ENCODE results near the gene CABYR.
A peak's percentile ranks its signal among the peaks of the same experiment; 100 is the strongest.

CABYR gene, protein sequence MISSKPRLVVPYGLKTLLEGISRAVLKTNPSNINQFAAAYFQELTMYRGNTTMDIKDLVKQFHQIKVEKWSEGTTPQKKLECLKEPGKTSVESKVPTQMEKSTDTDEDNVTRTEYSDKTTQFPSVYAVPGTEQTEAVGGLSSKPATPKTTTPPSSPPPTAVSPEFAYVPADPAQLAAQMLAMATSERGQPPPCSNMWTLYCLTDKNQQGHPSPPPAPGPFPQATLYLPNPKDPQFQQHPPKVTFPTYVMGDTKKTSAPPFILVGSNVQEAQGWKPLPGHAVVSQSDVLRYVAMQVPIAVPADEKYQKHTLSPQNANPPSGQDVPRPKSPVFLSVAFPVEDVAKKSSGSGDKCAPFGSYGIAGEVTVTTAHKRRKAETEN

DNA sequence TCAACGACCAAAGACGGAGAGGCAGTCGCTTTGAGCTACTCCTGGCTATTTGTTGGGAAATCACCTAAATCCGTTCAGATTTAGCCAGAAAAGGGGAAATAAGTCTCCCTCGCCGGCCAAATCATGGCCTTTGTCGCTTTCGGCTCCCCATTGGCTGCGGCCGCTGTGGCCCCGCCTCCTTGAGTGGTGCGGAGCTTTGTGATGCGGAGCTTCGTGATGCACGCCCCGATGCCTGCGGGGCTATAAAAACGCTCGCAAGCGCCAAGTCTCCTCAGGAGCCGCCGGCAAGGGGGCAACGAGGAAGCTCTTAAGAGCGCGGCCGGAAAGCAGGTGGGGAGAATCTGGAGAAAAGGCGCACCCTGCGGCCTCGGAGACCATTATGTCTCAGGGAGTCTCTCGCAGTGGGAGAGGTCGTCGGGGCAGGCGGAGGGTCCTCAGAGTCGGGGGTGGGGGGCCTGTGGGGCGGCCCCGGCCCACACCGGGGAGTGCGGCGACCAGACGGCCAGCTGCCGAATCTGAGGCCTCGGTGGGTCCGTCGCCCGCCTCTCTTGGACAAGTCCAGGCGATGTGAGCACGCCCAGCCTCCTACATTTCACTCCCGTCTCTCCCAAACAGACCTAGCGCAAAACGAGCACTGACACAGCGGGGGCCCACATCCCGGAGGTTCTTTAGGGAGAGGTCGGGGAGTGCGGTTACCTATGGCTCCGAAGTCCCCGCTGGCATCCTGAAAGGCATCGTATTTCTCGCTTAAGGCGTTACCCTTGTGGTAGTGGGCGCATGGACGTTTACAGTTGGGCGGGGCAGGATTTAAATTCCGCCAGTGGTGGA lies at the start of gene CABYR:
Gene CABYR, plus strand, starts transcription at position 274 of the 828 bp plus-strand sequence. CDS start 4,053 bp downstream, outside the sequence.
- DNase-seq (ENCODE audit: low read depth in 2 of 2, low spot score in 1 of 2), result peak; percentile 35 to 40

DNA sequence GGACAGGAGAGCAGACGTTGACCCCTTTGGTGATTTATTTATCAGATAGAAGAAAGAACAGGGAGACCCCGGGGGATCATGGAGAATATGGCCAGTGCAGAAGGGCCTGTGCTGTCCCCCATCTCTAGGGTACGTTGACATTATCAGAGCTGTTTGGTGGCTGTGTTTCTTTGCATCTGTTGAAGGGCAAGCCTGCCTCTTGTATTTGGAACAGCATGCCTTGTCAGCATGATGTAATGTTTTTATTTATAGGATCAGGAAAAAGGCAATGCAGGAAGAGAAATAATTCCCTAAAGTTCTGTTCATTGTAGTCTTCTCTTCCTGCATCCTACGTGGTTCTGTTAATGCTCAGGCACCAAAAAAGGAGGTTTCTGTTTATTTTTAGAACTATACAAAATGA lies 49.8 kb upstream of the CABYR start:
- DNase-seq (ENCODE audit: low read depth in 2 of 2, low spot score in 1 of 2), result no peak

DNA sequence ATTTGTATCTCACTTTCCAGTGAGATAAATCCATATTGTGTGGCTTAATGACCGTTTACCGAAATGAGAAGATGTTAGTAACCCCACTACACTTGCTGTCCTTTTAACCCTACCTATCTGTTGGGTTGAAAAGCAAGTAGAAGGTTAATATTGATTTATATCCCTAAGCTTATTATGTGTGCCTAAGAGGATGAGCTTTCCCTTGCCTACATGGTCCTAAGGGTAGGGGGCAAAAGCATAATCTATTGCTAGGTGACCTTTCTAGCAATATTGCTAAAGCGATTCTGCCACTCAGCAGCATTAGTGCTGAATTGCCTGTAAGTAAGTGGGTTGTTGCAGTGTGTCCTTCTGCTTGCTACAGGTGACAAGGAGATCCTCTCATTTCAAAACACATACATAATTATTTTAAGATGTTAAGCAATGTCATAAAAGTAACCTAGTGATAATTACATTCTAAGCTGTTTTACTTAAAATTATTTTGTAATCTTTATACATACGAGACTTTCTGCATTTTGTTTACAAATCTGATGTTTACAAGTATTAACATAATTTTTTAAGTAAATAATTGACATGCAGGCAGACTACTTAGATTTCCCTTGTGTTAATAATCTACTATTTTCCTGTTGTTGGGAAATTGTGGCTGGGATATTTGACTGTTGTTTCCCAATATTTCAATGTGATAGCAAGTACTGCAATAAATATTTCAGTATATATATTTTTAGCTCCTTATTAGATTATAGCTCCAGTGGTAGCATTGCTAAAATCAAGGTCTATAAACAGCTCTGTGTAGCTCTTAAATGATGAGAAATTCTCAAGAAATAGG lies 49.1 kb upstream of the CABYR start:
- no peak for DNase-seq (ENCODE audit: low read depth in 2 of 2, low spot score in 1 of 2)

DNA sequence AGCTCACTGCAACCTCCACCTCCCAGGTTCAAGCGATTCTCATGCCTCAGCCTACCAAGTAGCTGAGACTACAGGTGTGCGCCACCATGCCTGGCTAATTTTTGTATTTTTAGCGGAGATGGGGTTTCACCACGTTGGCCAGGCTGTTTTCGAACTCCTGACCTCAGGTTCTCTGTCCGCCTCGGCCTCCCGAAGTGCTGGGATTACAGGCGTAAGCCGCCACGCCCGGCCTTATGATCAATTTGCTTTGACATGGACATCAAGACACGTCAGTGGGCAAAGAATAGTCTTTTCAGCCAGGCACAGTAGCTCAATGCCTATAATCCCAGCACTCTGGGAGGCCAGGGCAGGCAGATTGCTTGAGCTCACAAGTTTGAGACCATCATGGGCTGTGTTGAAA lies 48.0 kb upstream of the CABYR start:
- DNase-seq (ENCODE audit: low read depth in 2 of 2, low spot score in 1 of 2), result no peak

DNA sequence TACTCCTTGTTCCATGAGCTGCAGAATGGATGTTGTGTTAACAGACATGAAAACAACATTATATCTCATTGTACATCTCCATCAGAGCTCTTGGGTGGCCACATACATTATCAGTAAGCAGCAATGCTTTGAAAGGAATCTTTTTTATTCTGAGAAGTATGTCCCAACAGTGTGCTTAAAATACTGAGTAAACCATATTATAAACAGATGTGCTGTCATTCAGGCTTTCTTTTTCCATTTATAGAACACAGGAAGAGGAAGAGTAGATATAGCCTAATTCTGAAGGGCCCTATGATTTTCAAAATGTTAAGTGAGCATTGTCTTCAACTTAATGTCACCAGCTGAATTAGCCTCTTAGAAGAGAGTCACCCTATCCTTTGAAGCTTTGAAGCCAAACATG lies 44.3 kb upstream of the CABYR start:
- no peak for DNase-seq (ENCODE audit: low read depth in 2 of 2, low spot score in 1 of 2)

DNA sequence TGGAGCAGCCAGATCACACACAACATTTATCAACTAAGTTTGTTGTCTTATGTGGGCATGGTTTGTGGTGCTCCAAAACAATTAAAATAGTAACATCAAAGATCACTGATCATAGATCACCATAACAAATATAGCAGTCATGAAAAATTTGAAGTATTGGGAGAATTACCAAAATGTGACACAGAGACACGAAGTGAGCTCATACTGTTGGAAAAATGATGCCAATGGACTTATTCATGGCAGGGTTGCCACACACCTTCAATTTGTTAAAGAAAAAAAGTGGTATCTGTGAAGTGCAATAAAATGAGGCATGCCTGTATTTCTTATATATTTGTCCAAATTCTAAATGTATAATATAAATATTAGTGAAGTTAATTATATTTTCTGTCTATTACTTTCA lies 42.9 kb upstream of the CABYR start:
- DNase-seq (ENCODE audit: low read depth in 2 of 2, low spot score in 1 of 2), result no peak

DNA sequence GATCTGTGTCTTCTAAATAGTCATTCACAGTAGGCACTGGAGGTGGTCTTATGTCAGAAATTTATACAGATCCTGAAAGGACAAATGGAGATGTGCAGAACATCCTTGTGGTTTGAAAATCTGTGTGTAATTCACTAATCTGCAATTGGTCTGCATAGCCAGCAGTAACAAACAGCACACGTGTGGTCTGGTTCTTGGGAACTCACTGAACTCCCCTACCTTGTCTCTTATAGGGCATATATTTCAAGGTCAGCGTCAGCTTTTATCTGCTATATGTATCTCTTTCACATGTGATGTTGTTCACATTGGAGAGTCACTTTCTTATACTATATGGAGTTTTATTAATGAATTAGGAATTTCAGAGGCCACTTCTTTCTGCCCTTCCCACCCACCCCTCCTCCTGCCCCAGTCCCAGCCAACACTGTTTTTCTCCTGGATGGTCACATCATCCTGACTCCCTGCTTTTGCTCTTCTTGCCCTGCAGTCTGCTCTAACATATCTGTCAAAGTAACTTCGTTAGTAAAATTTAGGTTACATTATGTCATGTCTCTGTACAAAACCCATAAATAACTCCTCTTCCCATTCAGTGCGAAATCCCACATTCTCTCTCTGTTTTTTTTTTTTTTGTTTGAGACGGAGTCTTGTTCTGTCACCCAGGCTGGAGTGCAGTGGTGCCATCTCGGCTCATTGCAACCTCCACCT lies 35.4 kb upstream of the CABYR start:
- no peak for DNase-seq (ENCODE audit: low read depth in 2 of 2, low spot score in 1 of 2)

DNA sequence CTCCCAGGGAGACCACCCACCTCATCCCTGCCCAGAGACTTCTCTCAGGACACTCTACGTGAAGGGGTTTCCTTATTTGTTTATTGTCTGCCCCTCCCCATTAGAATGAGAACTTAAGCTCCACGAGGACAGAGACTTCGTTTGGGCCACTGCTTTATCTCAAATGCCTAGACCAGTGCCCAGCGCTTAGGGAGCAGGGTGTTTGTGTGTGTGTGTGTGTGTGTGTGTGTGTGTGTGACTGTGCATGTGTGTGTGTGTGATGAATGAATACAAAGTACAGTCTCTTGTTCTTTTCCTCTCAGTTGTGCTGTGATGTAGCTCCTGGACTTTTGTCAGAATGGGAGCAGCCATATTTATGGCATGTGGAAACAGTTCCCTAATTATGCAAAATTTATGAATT lies 34.4 kb upstream of the CABYR start:
- DNase-seq (ENCODE audit: low read depth in 2 of 2, low spot score in 1 of 2), result no peak

DNA sequence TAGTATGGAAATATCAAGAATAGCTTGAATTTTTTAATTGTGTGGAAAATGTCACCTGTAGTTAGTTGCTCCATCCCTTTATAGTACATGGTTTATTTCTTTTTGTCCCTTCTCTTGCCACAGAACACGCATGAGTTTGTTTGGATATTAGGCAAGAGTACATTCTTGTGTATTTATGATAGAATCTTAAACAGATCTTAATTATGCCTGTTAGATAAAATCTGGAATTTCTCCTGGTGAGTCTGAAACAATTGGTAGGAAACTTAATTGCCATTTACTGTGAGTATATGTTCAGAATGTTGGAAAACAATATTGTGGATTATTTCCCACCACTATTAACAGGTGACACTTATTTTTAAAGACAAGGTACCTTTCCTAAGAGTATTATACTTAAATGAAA lies 30.2 kb upstream of the CABYR start:
- DNase-seq (ENCODE audit: low read depth in 2 of 2, low spot score in 1 of 2), result no peak

DNA sequence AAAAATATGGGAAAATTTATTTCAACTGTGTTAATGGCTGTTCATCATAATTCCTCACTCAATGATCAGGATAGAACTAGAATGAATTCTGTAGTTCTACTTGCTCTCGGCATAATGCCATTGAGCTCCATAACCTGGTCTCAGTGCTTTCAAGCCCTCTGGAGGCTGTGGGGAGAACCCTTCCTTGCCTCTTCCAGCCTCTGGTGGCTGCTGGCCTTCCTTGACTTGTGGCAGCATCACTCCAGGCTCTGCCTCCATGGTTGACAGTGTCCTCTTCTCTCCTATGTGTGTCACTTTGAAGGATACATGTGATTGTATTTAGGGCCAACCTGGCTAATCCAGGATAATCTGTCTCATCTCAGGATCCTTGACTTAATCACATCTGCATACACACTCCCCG lies 26.9 kb upstream of the CABYR start:
- no peak for DNase-seq (ENCODE audit: low read depth in 2 of 2, low spot score in 1 of 2)

DNA sequence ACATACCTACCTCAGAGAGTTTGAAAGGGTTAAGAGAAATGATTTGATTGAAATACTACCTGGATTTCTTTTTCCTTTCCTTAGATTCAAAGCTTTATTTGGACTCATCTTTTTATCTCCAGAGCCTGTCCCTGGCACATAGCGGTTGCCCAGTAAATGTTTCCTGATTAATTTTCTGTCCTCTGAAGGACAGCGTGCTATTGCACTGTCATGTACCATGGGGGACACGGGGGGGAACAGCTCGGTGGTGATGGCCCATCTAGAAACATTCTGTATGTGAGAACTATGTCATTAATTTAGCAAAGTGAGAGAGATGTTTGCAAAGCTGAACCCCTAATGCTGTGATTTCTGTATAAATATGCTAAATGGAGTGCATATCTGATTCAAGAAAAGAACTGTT lies 26.4 kb upstream of the CABYR start:
- DNase-seq (ENCODE audit: low read depth in 2 of 2, low spot score in 1 of 2), result no peak

DNA sequence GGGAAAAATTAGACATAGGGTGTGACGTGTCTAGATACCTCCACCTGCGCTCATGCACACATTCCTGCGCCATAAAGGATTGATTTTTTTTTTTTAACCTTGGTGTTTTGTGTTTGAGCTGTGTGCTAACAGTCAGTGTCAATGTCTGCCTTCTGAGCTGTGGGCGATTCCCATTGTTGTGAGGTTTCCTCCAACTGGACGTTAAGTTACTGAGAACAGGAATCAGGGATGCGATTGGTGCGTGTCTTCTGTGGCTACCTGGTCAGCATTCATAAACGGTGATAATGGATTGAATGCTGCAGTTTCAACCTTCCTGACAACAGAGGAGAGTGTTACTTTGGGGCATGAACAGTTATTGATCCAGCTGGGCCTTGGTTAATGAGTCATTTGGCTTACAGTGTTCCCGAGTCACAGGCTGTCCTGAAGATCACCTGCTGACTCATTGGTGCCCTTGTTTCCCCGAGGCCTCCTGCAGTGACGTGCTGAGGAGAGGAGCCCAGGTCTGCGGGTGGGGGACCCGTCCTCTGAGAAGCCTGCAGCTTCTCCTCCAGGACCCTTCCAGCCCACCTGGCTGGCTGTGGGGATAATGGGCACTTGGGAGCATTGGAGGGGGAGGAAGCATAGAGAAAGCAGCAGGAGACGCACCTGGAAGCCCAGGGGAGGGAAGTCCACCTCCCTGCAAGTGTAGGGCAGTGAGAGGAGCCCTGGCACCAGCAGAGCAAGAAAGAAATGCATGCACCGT lies 25.8 kb upstream of the CABYR start:
- DNase-seq (ENCODE audit: low read depth in 2 of 2, low spot score in 1 of 2), result no peak

DNA sequence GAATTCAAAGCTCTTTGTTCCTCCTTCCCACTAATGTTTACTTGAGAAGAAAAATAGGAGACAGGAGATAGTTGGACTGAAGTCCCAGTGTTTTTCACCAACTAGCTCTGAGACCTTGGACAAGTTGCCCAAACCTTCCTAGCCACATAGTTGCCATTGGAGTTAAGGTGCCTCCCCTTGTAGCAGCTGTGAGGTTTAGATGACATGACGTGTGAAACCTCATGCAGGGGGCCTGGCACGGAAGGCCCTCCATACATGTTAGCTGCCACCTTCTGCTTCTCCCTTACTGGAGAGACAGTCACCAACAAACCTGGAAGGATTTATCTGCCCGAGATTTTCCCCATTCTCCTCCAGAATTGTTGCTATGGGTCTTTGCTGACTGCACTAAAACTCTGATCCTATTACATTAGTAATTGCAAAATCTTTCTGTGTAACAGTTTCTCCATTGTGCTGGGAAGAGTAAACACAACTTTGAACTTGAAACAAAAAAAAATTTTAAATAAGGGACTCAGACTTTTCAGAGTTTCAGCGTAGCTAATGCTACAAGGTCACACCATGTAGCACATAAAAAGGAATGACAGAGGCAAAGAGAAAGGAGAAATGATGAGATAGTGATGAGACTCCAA lies 23.8 kb upstream of the CABYR start:
- DNase-seq (ENCODE audit: low read depth in 2 of 2, low spot score in 1 of 2), result no peak

DNA sequence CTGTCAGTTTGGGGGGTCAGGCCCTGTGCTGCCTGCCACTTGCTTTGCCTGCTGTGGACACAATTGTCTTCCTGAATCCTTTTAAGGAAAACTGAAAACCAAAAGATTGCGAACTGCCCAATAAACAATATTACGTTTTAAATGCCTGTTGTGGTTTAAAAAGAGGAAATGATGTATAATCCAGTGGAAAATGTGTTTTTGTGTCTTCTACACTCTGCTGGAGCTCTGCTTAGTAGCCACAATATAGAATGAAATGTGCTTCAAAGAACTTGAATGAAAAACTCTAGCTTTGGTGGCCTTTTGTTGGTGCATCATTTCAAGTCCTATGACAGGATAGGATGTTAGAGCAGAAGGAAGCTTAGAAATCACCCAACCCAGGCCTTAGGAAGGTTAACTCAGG lies 23.2 kb upstream of the CABYR start:
- DNase-seq (ENCODE audit: low read depth in 2 of 2, low spot score in 1 of 2), result no peak

DNA sequence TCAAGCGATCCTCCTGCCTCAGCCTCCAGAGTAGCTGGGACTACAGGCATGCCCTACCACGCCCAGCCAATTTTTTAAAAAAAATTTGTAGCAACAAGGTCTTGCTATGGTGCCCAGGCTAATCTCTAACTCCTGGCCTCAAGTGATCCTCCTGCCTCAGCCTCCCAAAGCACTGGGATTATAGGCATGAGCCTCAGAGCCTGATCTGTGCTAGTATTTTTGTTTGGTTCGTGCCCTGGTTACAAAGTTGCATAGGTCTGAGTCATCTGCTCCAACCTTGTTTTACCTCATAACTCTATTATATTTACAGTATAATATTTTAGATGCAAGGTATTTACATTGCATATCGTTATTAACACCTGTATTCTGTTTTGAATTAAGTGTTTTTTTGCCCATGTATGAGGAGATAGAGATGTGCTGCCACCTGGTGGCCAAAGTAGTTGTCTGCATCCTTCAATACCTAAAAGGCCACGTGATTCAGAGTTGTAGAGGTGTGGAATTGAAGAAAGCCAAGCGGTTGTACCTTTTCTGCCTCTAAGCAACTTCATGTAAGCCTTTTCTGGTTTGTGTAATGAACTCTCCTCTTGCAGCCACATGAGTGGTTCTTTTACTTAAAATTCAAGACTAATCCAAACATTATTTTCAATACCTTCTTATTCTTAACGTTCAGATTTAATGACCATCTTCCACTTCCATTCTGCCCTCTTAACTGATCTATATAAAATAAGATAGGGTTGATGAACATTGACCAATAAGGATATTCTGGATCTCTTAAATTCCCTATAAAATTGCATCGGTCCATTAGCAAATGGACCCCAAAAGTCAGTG lies 19.9 kb upstream of the CABYR start:
- peak; percentile 48 to 62 for DNase-seq (ENCODE audit: low read depth in 2 of 2, low spot score in 1 of 2)

DNA sequence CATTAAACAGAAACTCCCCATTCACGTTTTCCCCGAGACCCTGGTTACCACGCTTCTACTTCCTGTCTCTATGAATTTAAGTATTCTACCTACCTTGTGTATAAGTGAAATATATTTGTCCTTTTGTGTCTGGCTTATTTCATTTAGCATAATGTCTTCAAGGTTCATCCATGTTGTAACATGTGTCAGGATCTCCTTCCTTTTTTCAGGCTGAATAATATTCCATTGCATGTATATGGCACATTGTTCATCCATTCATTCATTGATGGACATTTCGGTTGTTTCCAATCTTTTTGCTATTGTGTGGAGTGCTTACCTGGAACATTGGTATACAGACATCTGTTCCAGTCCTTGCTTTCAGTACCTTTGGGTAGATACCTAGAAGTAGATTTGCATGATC lies 18.2 kb upstream of the CABYR start:
- DNase-seq (ENCODE audit: low read depth in 2 of 2, low spot score in 1 of 2), result no peak

DNA sequence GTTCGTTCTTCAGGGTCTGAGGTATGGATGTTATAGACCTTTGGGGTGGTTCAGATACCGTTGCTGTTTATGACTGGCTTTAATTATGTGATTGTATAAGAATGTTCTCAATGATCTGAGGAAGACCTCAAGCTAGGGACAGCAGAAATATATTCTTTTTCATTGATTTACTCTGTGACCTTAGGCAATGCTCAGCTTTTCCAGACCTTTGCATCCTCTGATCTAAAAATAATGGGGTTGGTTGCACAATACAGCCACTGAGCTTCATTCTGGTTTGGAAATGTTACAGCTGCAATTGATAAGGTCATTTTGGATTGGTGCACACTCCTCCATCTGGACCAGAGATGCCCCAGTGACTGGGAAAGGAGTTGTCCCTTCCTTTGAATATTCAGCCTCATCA lies 17.2 kb upstream of the CABYR start:
- DNase-seq (ENCODE audit: low read depth in 2 of 2, low spot score in 1 of 2), result no peak

DNA sequence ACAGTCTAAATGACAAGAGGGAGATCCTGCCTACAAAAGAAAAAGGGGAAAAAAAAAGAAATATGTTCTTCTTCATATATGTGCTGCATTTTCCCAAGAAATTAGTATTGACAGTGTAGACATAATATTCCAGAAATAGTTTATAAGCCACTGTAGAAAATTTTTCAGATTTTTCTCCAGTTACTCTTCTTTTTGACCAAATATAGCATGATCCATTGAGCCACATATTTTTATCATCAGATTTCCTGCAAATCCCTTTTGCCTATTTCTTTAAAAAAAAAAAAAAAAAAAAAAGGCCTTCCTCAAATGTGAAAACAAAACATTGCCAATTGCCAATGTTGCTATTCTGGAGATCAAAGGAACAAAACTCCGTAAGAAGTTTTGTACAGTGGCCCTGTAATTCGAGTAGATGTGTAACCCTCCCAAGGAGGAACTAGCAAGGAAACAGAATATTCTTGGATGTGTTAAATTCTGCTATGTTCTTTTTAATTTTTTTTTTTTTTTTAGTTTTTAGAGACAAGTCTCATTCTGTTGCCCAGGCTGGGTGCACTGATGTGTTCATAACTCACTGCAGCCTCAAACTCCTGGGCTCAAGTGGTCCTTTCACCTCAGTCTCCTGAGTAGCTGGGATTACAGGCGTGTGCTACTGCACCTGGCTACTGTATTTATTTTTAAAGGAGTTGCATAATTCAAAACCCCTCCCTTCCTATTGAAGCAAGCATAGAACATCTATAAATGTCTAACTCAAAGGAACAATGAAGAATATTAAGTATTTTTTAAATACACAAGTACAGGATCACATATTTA lies 12.5 kb upstream of the CABYR start:
- DNase-seq (ENCODE audit: low read depth in 2 of 2, low spot score in 1 of 2), result no peak

All from stimulated activated CD8-positive, alpha-beta memory T cell treated with anti-CD3 and anti-CD28 coated beads, Interleukin-4, amount 100 ng/mL, for 4 hours (primary cell).